Smooth muscle cell (in vitro differentiated cells): ENCODE measurements around the gene SAC3D1. TPM values are rescaled to one million over a fixed set of nuclear protein-coding genes. Genes with fewer than 3 reads are reported as not detected.

Experiments used
- DNase-seq: peaks from one replicate; lab custom pipeline; 2025; ENCODE audit not compliant: unreplicated experiment; lab: John Stamatoyannopoulos, UW
- H2AFZ ChIP-seq: fragments of 200-600 bp; sonication (generic); 2 replicates; pipeline ENCODE4 v1.6.0; 2016; ENCODE audit warnings: antibody characterized with exemption, low read depth, mild to moderate bottlenecking
- H3F3A ChIP-seq: fragments of 200-600 bp; sonication (generic); 2 replicates; pipeline ENCODE4 v1.6.0; 2017; ENCODE audit warnings: antibody characterized with exemption, low read depth
- H3K27ac ChIP-seq: fragments of 200-600 bp; sonication (generic); 2 replicates; pipeline ENCODE4 v1.5.1; 2016; ENCODE audit warnings: low read depth, mild to moderate bottlenecking
- H3K27me3 ChIP-seq: fragments of 200-600 bp; sonication (generic); 2 replicates; pipeline ENCODE4 v1.6.1; 2016; ENCODE audit warnings: low read depth, mild to moderate bottlenecking
- H3K36me3 ChIP-seq: fragments of 200-600 bp; sonication (generic); 2 replicates; pipeline ENCODE4 v1.5.1; 2016; ENCODE audit warnings: low read depth
- H3K4me1 ChIP-seq: fragments of 200-600 bp; sonication (generic); 2 replicates; pipeline ENCODE4 v1.5.1; 2016; ENCODE audit warnings: low read depth
- H3K4me2 ChIP-seq: fragments of 200-600 bp; sonication (generic); 2 replicates; pipeline ENCODE4 v1.6.0; 2016; ENCODE audit warnings: mild to moderate bottlenecking
- H3K4me3 ChIP-seq: fragments of 200-600 bp; sonication (generic); 2 replicates; pipeline ENCODE4 v1.5.1; 2016; ENCODE audit warnings: mild to moderate bottlenecking
- H3K79me2 ChIP-seq: fragments of 200-600 bp; sonication (generic); 2 replicates; pipeline ENCODE4 v1.6.0; 2016; ENCODE audit warnings: low read depth, mild to moderate bottlenecking
- H3K9ac ChIP-seq: fragments of 200-600 bp; sonication (generic); 2 replicates; pipeline ENCODE4 v1.6.0; 2016; ENCODE audit warnings: low read depth
- H3K9me3 ChIP-seq: fragments of 200-600 bp; sonication (generic); replicated peaks from 2 replicates; pipeline ENCODE4 v1.5.1; 2016; ENCODE audit warnings: low read depth
- H4K20me1 ChIP-seq: fragments of 200-600 bp; sonication (generic); 2 replicates; pipeline ENCODE4 v1.6.0; 2016; ENCODE audit warnings: low read depth
- whole genome bisulfite sequencing: methylation state at CpG from one replicate; pipeline ENCODE4 v1.1.7; 2016; ENCODE audit warnings: low lambda C conversion rate; 5-methylcytosine and 5-hydroxymethylcytosine counted together
- polyA plus RNA-seq: library from polyadenylated mRNA; unstranded; fragments of >200 nt; fragmentation: Nextera tagmentation; extraction: Ambion mirVana; gene quantifications from 2 replicates; pipeline ENCODE4 v1.2.1, GENCODE V29; 2016
- total RNA-seq: library from RNA; depleted of rRNA; stranded (reverse); fragments of >200 nt; gene quantifications from 2 replicates; pipeline ENCODE4 v1.2.3, GENCODE V29; 2014
- TF ChIP-seq, protein P1 (sequence below): fragments of 200-600 bp; sonication (generic); IDR thresholded peaks from 2 replicates; pipeline ENCODE4 v1.5.1; 2017; ENCODE audit warnings: borderline replicate concordance, mild to moderate bottlenecking, antibody characterized with exemption; ENCODE audit not compliant: insufficient read depth, poor library complexity, severe bottlenecking

Gene SAC3D1
- total and polyA plus RNA-seq, 2 experiments from 2014 or later: 7.4 to 26.2 TPM

DNA sequence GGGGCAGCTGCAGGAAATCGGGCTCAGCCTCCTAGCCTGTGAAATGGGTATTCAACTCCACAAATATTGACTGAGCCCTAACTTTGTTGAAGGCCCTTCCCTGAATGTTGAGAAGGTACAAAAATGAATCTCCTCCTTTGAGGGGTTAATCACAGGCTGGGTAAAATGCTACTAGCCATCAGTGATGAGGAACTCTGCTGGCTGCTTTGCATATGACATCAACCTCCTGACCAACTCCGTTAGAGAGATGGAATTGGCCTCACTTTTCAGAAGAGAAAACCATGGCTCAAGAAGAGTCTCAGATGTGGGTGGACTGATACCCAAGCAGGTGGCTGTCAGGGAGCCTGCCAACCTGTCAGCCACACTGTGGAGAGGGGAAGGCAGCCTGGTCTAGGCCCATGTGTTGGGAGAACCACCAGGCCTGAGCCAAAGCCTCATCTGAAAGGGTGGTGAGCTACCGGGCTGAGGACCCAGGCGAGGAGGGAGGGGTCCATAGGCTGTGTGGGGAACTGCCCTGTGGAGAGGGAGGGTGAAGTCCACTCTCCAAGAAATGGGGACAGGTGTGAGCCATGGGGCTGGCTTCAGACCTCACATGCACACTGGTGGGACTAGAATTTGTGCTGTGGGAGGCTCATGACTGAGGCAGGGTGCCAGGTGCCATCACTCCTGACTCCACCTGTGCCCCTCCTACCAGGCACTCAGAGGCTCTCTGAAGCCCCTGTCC is 31.1 kb downstream of the SAC3D1 start:
- Histone ChIP-seq H3K9me3 (no peaks in the 10 kb centered on the region), H3K27ac (no peak overlapping the region), H3K4me2 (no peak overlapping the region), H3F3A (no peaks in the 10 kb centered on the region), H3K36me3 (no peaks in the 10 kb centered on the region), H3K27me3 (no peaks in the 10 kb centered on the region), H3K9ac (no peak overlapping the region), H3K79me2 (no peaks in the 10 kb centered on the region), H2AFZ (no peak overlapping the region), H3K4me3 (no peak overlapping the region), H4K20me1 (no peaks in the 10 kb centered on the region), H3K4me1 (no peaks in the 10 kb centered on the region)
- WGBS: 78% methylated on average over 4 of the region's 4 CpGs
- TF ChIP-seq, protein P1, sequence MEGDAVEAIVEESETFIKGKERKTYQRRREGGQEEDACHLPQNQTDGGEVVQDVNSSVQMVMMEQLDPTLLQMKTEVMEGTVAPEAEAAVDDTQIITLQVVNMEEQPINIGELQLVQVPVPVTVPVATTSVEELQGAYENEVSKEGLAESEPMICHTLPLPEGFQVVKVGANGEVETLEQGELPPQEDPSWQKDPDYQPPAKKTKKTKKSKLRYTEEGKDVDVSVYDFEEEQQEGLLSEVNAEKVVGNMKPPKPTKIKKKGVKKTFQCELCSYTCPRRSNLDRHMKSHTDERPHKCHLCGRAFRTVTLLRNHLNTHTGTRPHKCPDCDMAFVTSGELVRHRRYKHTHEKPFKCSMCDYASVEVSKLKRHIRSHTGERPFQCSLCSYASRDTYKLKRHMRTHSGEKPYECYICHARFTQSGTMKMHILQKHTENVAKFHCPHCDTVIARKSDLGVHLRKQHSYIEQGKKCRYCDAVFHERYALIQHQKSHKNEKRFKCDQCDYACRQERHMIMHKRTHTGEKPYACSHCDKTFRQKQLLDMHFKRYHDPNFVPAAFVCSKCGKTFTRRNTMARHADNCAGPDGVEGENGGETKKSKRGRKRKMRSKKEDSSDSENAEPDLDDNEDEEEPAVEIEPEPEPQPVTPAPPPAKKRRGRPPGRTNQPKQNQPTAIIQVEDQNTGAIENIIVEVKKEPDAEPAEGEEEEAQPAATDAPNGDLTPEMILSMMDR: no peak
- no peak for DNase-seq

DNA sequence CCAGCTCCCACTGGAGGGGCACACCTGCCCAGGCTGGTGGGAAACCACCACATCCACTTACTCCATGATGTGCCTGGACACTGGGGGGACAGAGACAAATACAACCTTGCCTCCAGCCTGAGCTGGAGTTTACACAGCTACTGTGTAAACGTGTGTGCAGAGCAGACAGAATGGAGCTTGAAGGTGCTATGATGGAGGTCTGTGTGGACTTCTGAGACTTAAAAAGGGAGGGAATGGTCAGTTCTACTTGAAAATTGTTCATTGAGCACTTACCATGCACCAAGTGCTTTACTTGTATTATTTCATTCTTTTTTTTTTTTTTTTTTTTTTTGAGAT is 31.6 kb downstream of the SAC3D1 start:
- WGBS: 74% methylated on average over 1 of the region's 1 CpG
- TF ChIP-seq, protein P1: no peak

DNA sequence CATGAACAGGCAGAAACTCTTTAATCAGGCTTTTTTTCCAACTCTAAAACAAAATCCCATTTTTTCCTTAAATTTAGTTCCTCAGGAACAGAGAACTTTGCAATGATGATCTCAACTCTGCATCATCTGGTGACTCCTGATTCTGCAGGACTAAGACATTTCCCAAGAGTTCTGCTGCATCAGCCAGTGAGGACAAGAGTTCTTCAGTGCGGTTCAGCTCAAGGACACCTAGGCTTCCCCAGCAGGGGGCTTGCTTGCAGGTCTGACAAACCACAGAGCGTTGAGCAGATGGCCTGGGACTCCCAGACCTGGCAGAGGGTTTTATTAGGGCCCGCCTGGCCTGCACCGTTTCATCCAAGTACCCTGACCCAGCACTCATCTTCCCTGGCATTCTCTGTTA is 36.4 kb downstream of the SAC3D1 start:
- no peak overlapping the region for H3K27ac ChIP-seq
- no peak overlapping the region for H3K4me2 ChIP-seq
- 79% methylated on average over 4 of the region's 4 CpGs for WGBS
- H3K4me1 ChIP-seq: peaks cover under 1% of the 10 kb centered on the region
- H3K79me2 ChIP-seq: peaks cover 8% of the 10 kb centered on the region
- DNase-seq: no peak
- H3K36me3 ChIP-seq: no peaks in the 10 kb centered on the region
- no peaks in the 10 kb centered on the region for H4K20me1 ChIP-seq
- TF ChIP-seq, protein P1: no peak
- no peaks in the 10 kb centered on the region for H3K9me3 ChIP-seq
- no peak overlapping the region for H3K4me3 ChIP-seq
- H2AFZ ChIP-seq: no peak overlapping the region
- no peaks in the 10 kb centered on the region for H3F3A ChIP-seq
- H3K9ac ChIP-seq: no peak overlapping the region
- H3K27me3 ChIP-seq: no peaks in the 10 kb centered on the region

More for the DNA sequence above, 31.6 kb downstream of the SAC3D1 start:
- H3K79me2 ChIP-seq: no peaks in the 10 kb centered on the region
- no peaks in the 10 kb centered on the region for H3K4me1 ChIP-seq
- no peak overlapping the region for H3K9ac ChIP-seq
- no peaks in the 10 kb centered on the region for H3F3A ChIP-seq
- no peak for DNase-seq
- no peaks in the 10 kb centered on the region for H3K36me3 ChIP-seq
- H3K9me3 ChIP-seq: no peaks in the 10 kb centered on the region
- no peak overlapping the region for H3K27ac ChIP-seq
- no peaks in the 10 kb centered on the region for H3K27me3 ChIP-seq
- no peaks in the 10 kb centered on the region for H4K20me1 ChIP-seq
- H2AFZ ChIP-seq: no peak overlapping the region
- H3K4me2 ChIP-seq: no peak overlapping the region
- H3K4me3 ChIP-seq: no peak overlapping the region

DNA sequence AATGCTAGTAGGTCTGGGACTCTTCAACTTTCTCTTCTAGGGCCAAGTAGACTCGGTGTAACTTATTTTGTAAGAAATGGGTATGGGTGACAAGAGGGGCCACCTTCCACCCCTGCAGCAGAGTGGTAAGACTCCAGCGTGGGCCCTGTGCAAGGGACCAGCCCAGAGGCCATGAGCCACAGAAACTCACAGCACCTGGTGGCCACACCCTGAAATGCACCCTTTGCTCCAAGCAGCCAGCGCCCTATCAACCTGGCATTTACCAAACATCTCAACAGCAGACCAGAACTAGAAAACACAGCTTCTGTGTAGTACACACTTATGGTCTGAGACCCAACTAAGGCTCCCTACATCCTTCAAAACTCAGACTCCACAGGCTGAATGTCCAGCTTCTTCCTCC is 37.1 kb downstream of the SAC3D1 start:
- WGBS: 60% methylated on average over 3 of the region's 3 CpGs
- Histone ChIP-seq H3F3A (no peaks in the 10 kb centered on the region), H3K4me2 (no peak overlapping the region), H3K27ac (no peak overlapping the region), H3K27me3 (no peaks in the 10 kb centered on the region), H4K20me1 (no peaks in the 10 kb centered on the region), H3K4me3 (no peak overlapping the region), H3K9me3 (no peaks in the 10 kb centered on the region), H3K4me1 (peaks cover 7% of the 10 kb centered on the region), H3K9ac (no peak overlapping the region), H3K79me2 (peaks cover 15% of the 10 kb centered on the region), H2AFZ (no peak overlapping the region), H3K36me3 (no peaks in the 10 kb centered on the region)
- DNase-seq: no peak
- TF ChIP-seq, protein P1: peak; percentile 42
